ENCODE measurements around the gene MAL. TPM values are rescaled to one million over a fixed set of nuclear protein-coding genes. Genes with fewer than 3 reads are reported as not detected.

Gene MAL
- total RNA-seq, 1 experiment from 2014 or later: 0.22 TPM

DNA sequence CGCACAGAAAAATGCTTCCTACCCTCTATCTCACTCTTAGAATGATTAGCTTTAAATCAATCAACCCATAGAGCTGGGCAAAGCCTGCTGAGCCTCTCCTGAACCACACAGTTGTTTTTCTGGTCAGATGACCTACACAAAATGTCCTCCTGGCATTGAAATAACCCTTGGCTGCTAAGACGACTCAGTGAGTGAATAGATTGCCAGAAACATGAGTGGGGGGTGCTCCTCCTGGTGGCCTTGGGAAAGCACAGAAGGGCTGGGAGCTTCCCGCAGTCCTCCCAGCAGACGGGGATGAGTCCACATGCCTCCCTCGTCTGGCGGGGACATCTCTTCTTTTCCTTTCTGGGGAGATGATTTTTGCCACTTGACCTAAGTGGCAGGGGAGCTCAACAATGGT is 14.9 kb downstream of the MAL start (continued):
- TF ChIP-seq, protein P1, sequence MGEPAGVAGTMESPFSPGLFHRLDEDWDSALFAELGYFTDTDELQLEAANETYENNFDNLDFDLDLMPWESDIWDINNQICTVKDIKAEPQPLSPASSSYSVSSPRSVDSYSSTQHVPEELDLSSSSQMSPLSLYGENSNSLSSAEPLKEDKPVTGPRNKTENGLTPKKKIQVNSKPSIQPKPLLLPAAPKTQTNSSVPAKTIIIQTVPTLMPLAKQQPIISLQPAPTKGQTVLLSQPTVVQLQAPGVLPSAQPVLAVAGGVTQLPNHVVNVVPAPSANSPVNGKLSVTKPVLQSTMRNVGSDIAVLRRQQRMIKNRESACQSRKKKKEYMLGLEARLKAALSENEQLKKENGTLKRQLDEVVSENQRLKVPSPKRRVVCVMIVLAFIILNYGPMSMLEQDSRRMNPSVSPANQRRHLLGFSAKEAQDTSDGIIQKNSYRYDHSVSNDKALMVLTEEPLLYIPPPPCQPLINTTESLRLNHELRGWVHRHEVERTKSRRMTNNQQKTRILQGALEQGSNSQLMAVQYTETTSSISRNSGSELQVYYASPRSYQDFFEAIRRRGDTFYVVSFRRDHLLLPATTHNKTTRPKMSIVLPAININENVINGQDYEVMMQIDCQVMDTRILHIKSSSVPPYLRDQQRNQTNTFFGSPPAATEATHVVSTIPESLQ (CRISPR knock-in tag; IDR thresholded peaks at IDR 0.05): no peak

DNA sequence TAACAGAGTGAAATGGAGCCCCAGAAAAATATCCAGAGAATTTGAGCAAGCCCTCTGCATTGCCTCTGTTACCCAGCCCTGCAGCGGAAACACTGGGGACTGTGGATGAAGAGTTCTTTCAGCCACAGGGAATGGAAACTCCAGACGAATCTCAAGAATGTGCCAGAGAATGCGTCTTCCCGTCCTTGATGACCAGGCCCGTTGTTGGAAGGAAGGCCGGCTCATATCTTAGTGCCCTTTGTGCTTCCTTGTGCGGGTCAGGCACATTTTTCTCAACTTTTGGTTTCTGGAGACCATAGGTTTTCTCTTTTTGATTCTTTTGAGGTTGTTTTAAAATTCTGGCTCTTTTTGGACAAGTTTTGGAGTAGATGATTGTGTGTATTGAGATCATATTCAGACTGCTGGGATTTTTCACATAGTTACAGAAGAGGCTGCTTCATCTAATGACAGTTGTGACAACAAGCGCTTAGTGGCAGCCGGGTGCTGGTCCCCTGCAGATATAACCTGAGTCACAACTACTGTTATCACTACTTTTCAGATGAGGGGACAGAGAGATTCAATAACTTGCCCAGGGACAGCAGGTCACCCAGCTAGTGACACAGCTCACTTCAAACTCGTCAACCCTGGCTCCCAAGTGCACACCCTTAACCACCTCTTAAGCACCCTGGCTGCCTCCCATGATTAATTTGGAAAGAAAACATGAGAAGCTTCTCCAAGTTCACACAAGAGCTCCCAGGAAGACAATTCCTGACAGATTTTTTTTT is 15.7 kb downstream of the MAL start:
- Mint-ChIP-seq H3K36me3 (0 out of 2 replicates have a peak, but pooled peaks cover 2% of the 10 kb centered on the region), H3K27ac (no peak overlapping the region), H3K4me1 (0 out of 2 replicates have a peak, but pooled peaks cover 6% of the 10 kb centered on the region), H3K4me3 (no peak overlapping the region), H3K27me3 (ENCODE audit: low read depth) (peaks cover 5% of the 10 kb centered on the region), H3K9me3 (peaks cover 33% of the 10 kb centered on the region)
- ATAC-seq (no peak), DNase-seq (ENCODE audit: low spot score) (no peak)
- CTCF ChIA-PET: interaction anchor here (0.7 to 7.7 kb wide), 7 partner anchors 13 to 190 kb away, joined by 3 to 70 read pairs (median 6); partner anchors contain the start of gene MAL
- TF ChIP-seq ZNF232 (CRISPR knock-in tag; IDR thresholded peaks at IDR 0.05) (no peak), ZNF416 (CRISPR knock-in tag; IDR thresholded peaks at IDR 0.05) (no peak), GRHL2 (CRISPR knock-in tag; IDR thresholded peaks at IDR 0.05; ENCODE audit: insufficient replicate concordance, severe bottlenecking) (no peak), TEAD4 (CRISPR knock-in tag; IDR thresholded peaks at IDR 0.05) (no peak), TP53 (CRISPR knock-in tag; IDR thresholded peaks at IDR 0.05) (no peak), KAT7 (CRISPR knock-in tag; IDR thresholded peaks at IDR 0.05; ENCODE audit: borderline replicate concordance) (no peak), JUN (CRISPR knock-in tag; IDR thresholded peaks at IDR 0.05) (no peak), ZNF138 (CRISPR knock-in tag; conservative IDR thresholded peaks at IDR 0.05) (no peak), EMX1 (CRISPR knock-in tag; IDR thresholded peaks at IDR 0.05) (no peak)
- TF ChIP-seq, protein P2, sequence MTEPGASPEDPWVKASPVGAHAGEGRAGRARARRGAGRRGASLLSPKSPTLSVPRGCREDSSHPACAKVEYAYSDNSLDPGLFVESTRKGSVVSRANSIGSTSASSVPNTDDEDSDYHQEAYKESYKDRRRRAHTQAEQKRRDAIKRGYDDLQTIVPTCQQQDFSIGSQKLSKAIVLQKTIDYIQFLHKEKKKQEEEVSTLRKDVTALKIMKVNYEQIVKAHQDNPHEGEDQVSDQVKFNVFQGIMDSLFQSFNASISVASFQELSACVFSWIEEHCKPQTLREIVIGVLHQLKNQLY (CRISPR knock-in tag; IDR thresholded peaks at IDR 0.05): no peak
- TF ChIP-seq, protein P3, sequence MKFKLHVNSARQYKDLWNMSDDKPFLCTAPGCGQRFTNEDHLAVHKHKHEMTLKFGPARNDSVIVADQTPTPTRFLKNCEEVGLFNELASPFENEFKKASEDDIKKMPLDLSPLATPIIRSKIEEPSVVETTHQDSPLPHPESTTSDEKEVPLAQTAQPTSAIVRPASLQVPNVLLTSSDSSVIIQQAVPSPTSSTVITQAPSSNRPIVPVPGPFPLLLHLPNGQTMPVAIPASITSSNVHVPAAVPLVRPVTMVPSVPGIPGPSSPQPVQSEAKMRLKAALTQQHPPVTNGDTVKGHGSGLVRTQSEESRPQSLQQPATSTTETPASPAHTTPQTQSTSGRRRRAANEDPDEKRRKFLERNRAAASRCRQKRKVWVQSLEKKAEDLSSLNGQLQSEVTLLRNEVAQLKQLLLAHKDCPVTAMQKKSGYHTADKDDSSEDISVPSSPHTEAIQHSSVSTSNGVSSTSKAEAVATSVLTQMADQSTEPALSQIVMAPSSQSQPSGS (CRISPR knock-in tag; IDR thresholded peaks at IDR 0.05; ENCODE audit: borderline replicate concordance, low read depth): no peak
- TF ChIP-seq, protein P4, sequence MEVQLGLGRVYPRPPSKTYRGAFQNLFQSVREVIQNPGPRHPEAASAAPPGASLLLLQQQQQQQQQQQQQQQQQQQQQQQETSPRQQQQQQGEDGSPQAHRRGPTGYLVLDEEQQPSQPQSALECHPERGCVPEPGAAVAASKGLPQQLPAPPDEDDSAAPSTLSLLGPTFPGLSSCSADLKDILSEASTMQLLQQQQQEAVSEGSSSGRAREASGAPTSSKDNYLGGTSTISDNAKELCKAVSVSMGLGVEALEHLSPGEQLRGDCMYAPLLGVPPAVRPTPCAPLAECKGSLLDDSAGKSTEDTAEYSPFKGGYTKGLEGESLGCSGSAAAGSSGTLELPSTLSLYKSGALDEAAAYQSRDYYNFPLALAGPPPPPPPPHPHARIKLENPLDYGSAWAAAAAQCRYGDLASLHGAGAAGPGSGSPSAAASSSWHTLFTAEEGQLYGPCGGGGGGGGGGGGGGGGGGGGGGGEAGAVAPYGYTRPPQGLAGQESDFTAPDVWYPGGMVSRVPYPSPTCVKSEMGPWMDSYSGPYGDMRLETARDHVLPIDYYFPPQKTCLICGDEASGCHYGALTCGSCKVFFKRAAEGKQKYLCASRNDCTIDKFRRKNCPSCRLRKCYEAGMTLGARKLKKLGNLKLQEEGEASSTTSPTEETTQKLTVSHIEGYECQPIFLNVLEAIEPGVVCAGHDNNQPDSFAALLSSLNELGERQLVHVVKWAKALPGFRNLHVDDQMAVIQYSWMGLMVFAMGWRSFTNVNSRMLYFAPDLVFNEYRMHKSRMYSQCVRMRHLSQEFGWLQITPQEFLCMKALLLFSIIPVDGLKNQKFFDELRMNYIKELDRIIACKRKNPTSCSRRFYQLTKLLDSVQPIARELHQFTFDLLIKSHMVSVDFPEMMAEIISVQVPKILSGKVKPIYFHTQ (CRISPR knock-in tag; IDR thresholded peaks at IDR 0.05): no peak
- TF ChIP-seq, protein P5, sequence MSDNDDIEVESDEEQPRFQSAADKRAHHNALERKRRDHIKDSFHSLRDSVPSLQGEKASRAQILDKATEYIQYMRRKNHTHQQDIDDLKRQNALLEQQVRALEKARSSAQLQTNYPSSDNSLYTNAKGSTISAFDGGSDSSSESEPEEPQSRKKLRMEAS (CRISPR knock-in tag; IDR thresholded peaks at IDR 0.05): no peak
- POLR2A ChIA-PET: no interaction called here

DNA sequence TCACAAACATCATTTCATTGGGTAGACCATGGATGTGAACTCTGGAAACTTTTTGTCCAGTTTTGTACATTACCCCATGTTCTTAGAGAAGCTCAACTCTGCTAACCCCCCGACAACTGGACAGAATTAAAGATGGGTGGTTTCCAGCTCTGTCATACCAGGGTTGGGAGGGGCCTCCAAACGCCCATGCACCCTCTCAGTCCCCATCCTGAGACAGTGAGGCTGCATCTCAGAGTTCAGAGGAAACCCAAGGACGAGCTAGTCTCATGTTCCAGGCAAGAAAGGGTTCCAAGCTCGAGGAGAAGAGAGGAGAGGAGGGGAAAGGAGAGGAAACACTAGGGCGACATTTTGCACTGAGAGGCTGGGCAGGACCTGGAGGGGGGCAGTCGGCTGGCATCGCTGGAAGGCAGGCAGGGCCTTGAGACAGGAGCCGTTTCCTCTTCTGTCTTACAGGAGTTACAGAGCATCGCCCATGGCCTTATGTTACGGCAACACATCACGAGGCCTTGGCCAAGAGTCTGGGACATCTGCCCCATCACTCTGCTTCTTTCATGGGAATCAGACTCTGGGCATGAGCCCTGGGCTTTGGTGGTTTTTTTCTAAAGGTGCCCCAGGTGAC is 16.4 kb downstream of the MAL start:
- Mint-ChIP-seq H3K9me3 (peaks cover 26% of the 10 kb centered on the region), H3K27me3 (ENCODE audit: low read depth) (peaks cover 5% of the 10 kb centered on the region), H3K4me3 (no peak overlapping the region), H3K27ac (no peak overlapping the region), H3K36me3 (0 out of 2 replicates have a peak, but pooled peaks cover 2% of the 10 kb centered on the region), H3K4me1 (peaks cover 6% of the 10 kb centered on the region; the same call in 1 of the 2 replicates)
- CTCF ChIA-PET: interaction anchor here (1.4 to 7.7 kb wide), 2 partner anchors 17 to 190 kb away, joined by 3 to 70 read pairs; partner anchors contain the start of gene MAL
- ATAC-seq (no peak), DNase-seq (ENCODE audit: low spot score) (no peak)
- POLR2A ChIA-PET: no interaction called here
- TF ChIP-seq, protein P1 (CRISPR knock-in tag; IDR thresholded peaks at IDR 0.05): no peak
- TF ChIP-seq, protein P6, sequence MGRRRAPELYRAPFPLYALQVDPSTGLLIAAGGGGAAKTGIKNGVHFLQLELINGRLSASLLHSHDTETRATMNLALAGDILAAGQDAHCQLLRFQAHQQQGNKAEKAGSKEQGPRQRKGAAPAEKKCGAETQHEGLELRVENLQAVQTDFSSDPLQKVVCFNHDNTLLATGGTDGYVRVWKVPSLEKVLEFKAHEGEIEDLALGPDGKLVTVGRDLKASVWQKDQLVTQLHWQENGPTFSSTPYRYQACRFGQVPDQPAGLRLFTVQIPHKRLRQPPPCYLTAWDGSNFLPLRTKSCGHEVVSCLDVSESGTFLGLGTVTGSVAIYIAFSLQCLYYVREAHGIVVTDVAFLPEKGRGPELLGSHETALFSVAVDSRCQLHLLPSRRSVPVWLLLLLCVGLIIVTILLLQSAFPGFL (CRISPR knock-in tag; IDR thresholded peaks at IDR 0.05; ENCODE audit: borderline replicate concordance): no peak
- TF ChIP-seq NFATC4 (CRISPR knock-in tag; IDR thresholded peaks at IDR 0.05): no peak
- no peak for TF ChIP-seq MXD4 (CRISPR knock-in tag; IDR thresholded peaks at IDR 0.05; ENCODE audit: borderline replicate concordance)
- TF ChIP-seq, protein P7, sequence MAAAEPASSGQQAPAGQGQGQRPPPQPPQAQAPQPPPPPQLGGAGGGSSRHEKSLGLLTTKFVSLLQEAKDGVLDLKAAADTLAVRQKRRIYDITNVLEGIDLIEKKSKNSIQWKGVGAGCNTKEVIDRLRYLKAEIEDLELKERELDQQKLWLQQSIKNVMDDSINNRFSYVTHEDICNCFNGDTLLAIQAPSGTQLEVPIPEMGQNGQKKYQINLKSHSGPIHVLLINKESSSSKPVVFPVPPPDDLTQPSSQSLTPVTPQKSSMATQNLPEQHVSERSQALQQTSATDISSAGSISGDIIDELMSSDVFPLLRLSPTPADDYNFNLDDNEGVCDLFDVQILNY (CRISPR knock-in tag; IDR thresholded peaks at IDR 0.05): no peak
